ENCODE measurements around the gene LINC01488. TPM values are rescaled to one million over a fixed set of nuclear protein-coding genes. Genes with fewer than 3 reads are reported as not detected.

LINC01488 gene
- total RNA-seq, 1 experiment from 2014 or later, result not detected

DNA sequence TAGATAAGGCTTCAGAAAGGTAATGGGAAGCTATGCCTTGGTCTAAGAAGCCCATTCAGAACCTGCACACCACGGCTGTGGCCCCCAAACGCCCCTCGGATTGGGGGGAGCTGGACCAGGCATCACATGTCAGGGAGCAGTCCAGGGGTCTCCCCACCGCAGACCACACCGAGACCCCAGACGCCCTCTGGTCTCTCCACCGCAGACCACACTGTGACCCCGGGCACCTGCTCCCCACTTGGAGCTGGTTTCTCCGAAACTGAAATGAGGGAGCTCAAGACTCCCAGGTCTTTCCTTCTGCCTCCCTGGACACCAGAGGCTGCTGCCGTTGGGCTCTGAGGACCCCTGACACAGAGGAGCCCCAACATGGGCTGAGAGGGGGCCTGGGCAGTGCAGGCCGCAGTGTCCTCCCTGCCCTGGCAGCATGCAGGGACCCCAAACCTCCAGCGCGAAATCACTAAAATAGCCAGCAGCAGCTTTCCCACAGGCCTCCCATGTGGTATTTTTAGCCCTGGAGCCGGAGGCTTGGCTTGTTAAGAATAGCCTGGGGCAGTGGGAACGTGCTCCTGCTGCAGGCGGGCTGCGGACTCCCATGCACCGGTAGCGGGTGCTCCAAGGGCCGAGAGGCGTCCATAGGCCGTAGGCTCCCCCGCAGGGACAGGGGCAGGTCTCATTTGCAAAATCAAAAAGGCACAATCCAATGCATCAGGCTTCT is 7.7 kb downstream of the LINC01488 start:
- intact Hi-C loops (cut with micrococcal nuclease), result no loop called here
- ATAC-seq, result no peak
- no TSS peak for BruUV-seq (replicated peaks)
- Histone ChIP-seq H3K79me2 (ENCODE audit: insufficient read depth, low read length) (no peaks in the 10 kb centered on the region), H3K4me1 (ENCODE audit: control insufficient read depth in 1 of 2, insufficient read depth in 2 of 2, low read length in 2 of 2) (no peaks in the 10 kb centered on the region), H3K4me2 (ENCODE audit: low read length) (no peak overlapping the region), H3K9me3 (ENCODE audit: control insufficient read depth in 1 of 2, insufficient read depth in 1 of 2, low read depth in 1 of 2, low read length in 2 of 2) (no peaks in the 10 kb centered on the region), H3K9ac (ENCODE audit: low read length) (no peak overlapping the region), H3K36me3 (ENCODE audit: control insufficient read depth in 1 of 2, insufficient read depth in 2 of 2, low read length in 2 of 2) (no peaks in the 10 kb centered on the region), H2AFZ (ENCODE audit: low read depth, low read length, poor library complexity, severe bottlenecking) (no peak overlapping the region), H3K27me3 (ENCODE audit: insufficient read depth, low read length) (no peaks in the 10 kb centered on the region), H3K4me3 (replicated peaks in 1 of 2; ENCODE audit: low read depth in 1 of 2, low read length in 2 of 2) (no peak overlapping the region), H3K27ac (ENCODE audit: low read depth, low read length) (no peak overlapping the region), H3K9me2 (ENCODE audit: insufficient read depth) (no peaks in the 10 kb centered on the region), H4K20me1 (ENCODE audit: insufficient read depth) (no peaks in the 10 kb centered on the region)
- TF ChIP-seq EGR1 (IDR thresholded peaks at IDR 0.05; ENCODE audit: low read depth) (no peak), ZFX (IDR thresholded peaks at IDR 0.05) (no peak), FOSL1 (IDR thresholded peaks at IDR 0.05; ENCODE audit: low read depth) (no peak), SP1 (IDR thresholded peaks at IDR 0.05; ENCODE audit: low read depth) (no peak), CEBPB (IDR thresholded peaks at IDR 0.05; ENCODE audit: low read depth) (no peak), TCF7L2 (IDR thresholded peaks at IDR 0.05; ENCODE audit: borderline replicate concordance, extremely low read depth, insufficient read depth, insufficient read length) (no peak), JUND (IDR thresholded peaks at IDR 0.05) (no peak), RAD21 (IDR thresholded peaks at IDR 0.05; ENCODE audit: low read depth) (no peak), CBX3 (IDR thresholded peaks at IDR 0.05; ENCODE audit: low read depth) (no peak), POLR2AphosphoS5 (IDR thresholded peaks at IDR 0.05; ENCODE audit: low read depth, low read length) (no peak)
- TF ChIP-seq, protein P1, sequence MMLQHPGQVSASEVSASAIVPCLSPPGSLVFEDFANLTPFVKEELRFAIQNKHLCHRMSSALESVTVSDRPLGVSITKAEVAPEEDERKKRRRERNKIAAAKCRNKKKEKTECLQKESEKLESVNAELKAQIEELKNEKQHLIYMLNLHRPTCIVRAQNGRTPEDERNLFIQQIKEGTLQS (IDR thresholded peaks at IDR 0.05), result no peak
- TF ChIP-seq, protein P2, sequence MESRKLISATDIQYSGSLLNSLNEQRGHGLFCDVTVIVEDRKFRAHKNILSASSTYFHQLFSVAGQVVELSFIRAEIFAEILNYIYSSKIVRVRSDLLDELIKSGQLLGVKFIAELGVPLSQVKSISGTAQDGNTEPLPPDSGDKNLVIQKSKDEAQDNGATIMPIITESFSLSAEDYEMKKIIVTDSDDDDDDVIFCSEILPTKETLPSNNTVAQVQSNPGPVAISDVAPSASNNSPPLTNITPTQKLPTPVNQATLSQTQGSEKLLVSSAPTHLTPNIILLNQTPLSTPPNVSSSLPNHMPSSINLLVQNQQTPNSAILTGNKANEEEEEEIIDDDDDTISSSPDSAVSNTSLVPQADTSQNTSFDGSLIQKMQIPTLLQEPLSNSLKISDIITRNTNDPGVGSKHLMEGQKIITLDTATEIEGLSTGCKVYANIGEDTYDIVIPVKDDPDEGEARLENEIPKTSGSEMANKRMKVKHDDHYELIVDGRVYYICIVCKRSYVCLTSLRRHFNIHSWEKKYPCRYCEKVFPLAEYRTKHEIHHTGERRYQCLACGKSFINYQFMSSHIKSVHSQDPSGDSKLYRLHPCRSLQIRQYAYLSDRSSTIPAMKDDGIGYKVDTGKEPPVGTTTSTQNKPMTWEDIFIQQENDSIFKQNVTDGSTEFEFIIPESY (IDR thresholded peaks at IDR 0.05; ENCODE audit: extremely low read depth, insufficient replicate concordance, low read length), result no peak
- TF ChIP-seq, protein P3, sequence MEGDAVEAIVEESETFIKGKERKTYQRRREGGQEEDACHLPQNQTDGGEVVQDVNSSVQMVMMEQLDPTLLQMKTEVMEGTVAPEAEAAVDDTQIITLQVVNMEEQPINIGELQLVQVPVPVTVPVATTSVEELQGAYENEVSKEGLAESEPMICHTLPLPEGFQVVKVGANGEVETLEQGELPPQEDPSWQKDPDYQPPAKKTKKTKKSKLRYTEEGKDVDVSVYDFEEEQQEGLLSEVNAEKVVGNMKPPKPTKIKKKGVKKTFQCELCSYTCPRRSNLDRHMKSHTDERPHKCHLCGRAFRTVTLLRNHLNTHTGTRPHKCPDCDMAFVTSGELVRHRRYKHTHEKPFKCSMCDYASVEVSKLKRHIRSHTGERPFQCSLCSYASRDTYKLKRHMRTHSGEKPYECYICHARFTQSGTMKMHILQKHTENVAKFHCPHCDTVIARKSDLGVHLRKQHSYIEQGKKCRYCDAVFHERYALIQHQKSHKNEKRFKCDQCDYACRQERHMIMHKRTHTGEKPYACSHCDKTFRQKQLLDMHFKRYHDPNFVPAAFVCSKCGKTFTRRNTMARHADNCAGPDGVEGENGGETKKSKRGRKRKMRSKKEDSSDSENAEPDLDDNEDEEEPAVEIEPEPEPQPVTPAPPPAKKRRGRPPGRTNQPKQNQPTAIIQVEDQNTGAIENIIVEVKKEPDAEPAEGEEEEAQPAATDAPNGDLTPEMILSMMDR (IDR thresholded peaks at IDR 0.05 in 2 of 3, conservative IDR thresholded peaks at IDR 0.05 in 1 of 3; ENCODE audit: borderline replicate concordance in 1 of 3, insufficient read depth in 1 of 3, low read depth in 2 of 3, low read length in 2 of 3), result no peak
- TF ChIP-seq, protein P4, sequence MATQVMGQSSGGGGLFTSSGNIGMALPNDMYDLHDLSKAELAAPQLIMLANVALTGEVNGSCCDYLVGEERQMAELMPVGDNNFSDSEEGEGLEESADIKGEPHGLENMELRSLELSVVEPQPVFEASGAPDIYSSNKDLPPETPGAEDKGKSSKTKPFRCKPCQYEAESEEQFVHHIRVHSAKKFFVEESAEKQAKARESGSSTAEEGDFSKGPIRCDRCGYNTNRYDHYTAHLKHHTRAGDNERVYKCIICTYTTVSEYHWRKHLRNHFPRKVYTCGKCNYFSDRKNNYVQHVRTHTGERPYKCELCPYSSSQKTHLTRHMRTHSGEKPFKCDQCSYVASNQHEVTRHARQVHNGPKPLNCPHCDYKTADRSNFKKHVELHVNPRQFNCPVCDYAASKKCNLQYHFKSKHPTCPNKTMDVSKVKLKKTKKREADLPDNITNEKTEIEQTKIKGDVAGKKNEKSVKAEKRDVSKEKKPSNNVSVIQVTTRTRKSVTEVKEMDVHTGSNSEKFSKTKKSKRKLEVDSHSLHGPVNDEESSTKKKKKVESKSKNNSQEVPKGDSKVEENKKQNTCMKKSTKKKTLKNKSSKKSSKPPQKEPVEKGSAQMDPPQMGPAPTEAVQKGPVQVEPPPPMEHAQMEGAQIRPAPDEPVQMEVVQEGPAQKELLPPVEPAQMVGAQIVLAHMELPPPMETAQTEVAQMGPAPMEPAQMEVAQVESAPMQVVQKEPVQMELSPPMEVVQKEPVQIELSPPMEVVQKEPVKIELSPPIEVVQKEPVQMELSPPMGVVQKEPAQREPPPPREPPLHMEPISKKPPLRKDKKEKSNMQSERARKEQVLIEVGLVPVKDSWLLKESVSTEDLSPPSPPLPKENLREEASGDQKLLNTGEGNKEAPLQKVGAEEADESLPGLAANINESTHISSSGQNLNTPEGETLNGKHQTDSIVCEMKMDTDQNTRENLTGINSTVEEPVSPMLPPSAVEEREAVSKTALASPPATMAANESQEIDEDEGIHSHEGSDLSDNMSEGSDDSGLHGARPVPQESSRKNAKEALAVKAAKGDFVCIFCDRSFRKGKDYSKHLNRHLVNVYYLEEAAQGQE (IDR thresholded peaks at IDR 0.05; ENCODE audit: low read depth), result no peak
- ChIA-PET RAD21 (ENCODE audit: low non-redundant PET in 1 of 2, low total read pairs in 2 of 2, uncharacterized antibody in 2 of 2, unreplicated experiment in 2 of 2) (no interaction called here), POLR2A (no interaction called here), CTCF (no interaction called here)
- no peak for DNase-seq (ENCODE audit: low read depth, low spot score)
